Mucosa of gallbladder (tissue), 1 donor: ENCODE data around the gene TNFAIP2. TPM values are rescaled to one million over a fixed set of nuclear protein-coding genes. Genes with fewer than 3 reads are reported as not detected.
A peak's percentile ranks its signal among the peaks of the same experiment; 100 is the strongest.
"Not testable (repeated sequence)": the region's sequence is repeated elsewhere in the genome, so short reads cannot be mapped to it uniquely, and the experiment has no call there.

Experiments used
- DNase-seq: peaks from one replicate; pipeline ENCODE4 v3.0.0-alpha.2; 2020; ENCODE audit warnings: low spot score
- total RNA-seq: library from RNA; stranded (reverse); gene quantifications from one replicate; pipeline ENCODE4 v1.2.1, GENCODE V29; 2021
- donor health status: DM: no; HTN: no; CAD: no.

Gene TNFAIP2
- total RNA-seq, 1 donor from 2014 or later = 133 TPM

GRCh38 chr14:103135333-103136260, 12.3 kb downstream of the TNFAIP2 start:
- no peak for DNase-seq

- DNase-seq = peak; percentile 45
These were observed 13.4 kb downstream of the TNFAIP2 start for GRCh38 chr14:103136388-103137271.

- no peak for DNase-seq
These were observed 14.5 kb downstream of the TNFAIP2 start for GRCh38 chr14:103137689-103138300.

GRCh38 chr14:103138301-103139131, 15.3 kb downstream of the TNFAIP2 start:
- no peak for DNase-seq

GRCh38 chr14:103139132-103140025, 16.1 kb downstream of the TNFAIP2 start:
- DNase-seq = no peak

GRCh38 chr14:103140316-103141109, 17.3 kb downstream of the TNFAIP2 start:
- no peak for DNase-seq

GRCh38 chr14:103141117-103141796, 18.0 kb downstream of the TNFAIP2 start:
- DNase-seq = no peak

GRCh38 chr14:103142026-103142425, 18.8 kb downstream of the TNFAIP2 start:
- DNase-seq = no peak

- DNase-seq = no peak
These were observed 19.6 kb downstream of the TNFAIP2 start for GRCh38 chr14:103142721-103143302.

- DNase-seq = no peak
These were observed 20.2 kb downstream of the TNFAIP2 start for GRCh38 chr14:103143506-103143905.

GRCh38 chr14:103144085-103144484, 20.8 kb downstream of the TNFAIP2 start:
- no peak for DNase-seq

- no peak for DNase-seq
These were observed 23.0 kb downstream of the TNFAIP2 start for GRCh38 chr14:103146141-103146709.

GRCh38 chr14:103149351-103150237, 26.3 kb downstream of the TNFAIP2 start:
- no peak for DNase-seq

- no peak for DNase-seq
These were observed 28.1 kb downstream of the TNFAIP2 start for GRCh38 chr14:103151270-103151945.

- DNase-seq = peak; percentile 73
These were observed 31.7 kb downstream of the TNFAIP2 start for GRCh38 chr14:103155010-103155409.

GRCh38 chr14:103155416-103155815, 32.2 kb downstream of the TNFAIP2 start:
- not testable (repeated sequence) for DNase-seq
